Frontal cortex (tissue), 4 donors: ENCODE measurements around the gene NCBP3. TPM values are rescaled to one million over a fixed set of nuclear protein-coding genes. Genes with fewer than 3 reads are reported as not detected.
"Not testable (repeated sequence)": the region's sequence is repeated elsewhere in the genome, so short reads cannot be mapped to it uniquely, and the experiment has no call there.

Source experiments
- DNase-seq, 2 donors: peaks; one replicate each; pipeline ENCODE4 v3.0.0; 2012; ENCODE audit warnings: low spot score in 2 of 2
- FAIRE-seq: peaks from 2 replicates; lab custom pipeline; 2012; peaks lifted over from hg19 to GRCh38; lab: Jason Lieb, UNC
- total RNA-seq: library from RNA; depleted of rRNA; stranded (reverse); fragments of >200 nt; gene quantifications from one replicate; pipeline ENCODE4 v1.2.3, GENCODE V29; 2014
- donor health status: control.
- donor health status: control.
- donor health status: control.

The NCBP3 gene
- total RNA-seq, 1 donor from 2014 or later, result 20.8 TPM

DNA sequence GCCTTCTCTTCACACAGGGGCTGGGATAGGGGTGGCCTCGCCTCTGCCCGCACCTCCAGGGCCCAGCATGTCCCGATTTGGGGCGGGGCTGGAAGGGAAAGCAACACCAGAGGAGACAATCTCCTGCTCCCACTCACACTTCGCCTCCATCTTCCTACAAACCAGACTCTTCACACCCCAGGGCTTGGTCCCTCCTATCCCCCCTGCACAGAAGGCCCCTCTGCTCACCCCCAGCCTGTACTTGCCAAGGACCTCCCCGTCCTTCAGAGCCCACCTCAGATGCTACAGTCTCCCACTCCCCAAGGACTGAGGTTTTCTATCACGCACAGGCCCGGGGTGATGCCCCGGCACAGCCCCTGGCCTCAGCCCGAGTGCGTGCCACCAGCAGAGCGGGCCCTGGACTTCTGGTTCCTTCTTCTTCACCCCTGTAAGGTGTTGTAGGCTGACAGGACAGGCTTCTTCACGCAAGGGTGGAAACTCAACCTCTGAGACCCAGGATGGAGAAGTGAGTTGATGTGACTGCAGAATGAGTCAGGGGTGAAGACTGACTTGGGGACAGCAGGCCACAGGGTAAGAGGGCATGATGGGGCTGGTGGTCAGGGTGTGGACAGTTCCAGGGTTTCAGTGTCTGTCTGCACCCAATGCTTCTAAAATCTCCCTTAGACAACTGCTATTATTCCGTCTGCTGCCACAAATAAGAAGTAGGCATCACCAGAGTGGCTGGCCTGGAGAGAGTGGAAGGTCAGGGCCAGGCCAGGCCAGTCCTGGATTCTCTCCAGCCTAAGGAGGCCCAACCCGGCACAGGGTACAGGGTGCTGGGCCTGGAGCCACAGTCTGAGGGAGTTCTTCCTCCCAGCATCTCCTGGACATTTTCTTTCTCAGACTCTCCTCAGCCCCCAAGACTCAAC lies 47.5 kb downstream of the NCBP3 start:
- FAIRE-seq, result no peak

DNA sequence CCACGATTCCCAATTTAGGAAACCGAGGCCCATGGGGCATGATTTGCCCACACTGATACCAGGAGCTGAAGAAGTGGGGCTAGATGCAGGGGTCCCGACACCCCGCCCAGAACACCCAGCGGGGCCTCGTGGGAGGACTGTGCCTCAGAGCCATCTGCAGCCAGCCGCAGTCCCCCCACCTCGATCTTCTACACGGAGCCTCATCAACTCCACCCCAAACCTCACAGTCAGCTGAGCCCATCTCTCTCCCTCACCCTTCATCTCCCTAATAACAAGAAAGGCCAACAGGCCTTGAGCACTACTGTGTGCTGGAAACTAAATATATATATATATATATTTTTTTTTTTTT lies 49.2 kb downstream of the NCBP3 start:
- FAIRE-seq (no peak), DNase-seq (no peak)

More for the DNA sequence above, 47.5 kb downstream of the NCBP3 start:
- no peak for DNase-seq

DNA sequence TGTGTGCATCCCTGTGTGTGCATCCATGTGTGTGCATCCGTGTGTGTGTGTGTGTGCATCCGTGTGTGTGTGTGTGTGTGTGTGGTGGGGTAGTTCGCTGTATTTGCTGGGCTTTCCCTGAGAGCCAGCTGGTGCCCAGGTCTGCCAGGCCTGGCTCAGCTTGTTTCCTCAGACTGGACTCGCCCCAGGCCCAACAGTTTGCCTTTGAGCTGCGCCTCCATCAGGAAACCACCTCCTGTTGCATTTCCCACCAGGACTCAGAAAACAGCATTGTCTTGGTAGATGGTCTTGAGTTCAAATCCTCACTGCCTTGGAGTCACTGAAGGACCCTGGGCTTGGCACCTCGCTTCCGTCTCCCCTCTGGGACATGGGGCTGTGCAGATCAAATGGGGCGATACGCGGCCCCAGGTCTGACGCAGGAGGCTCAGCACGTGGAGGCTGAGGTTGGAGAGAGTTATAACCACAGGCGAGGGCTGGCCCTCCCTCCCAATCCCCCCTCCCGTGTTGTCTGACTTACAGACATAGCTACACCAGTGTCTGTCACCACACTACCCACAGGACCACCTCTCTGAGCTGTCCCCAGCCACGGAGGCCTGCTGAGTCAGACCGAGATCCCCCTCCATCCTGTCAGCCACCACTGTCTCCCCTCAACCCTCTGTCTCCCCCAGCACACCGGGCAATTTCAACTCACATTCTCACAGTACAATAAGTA lies 49.8 kb downstream of the NCBP3 start:
- FAIRE-seq, result no peak
- no peak for DNase-seq

- no peak for FAIRE-seq
- DNase-seq, result no peak
These were observed 50.5 kb downstream of the NCBP3 start for GRCh38 chr17:3795390-3796102.

- no peak for DNase-seq
- FAIRE-seq, result no peak
These were observed 51.3 kb downstream of the NCBP3 start for GRCh38 chr17:3794557-3795389.

GRCh38 chr17:3794152-3794551 lies 51.9 kb downstream of the NCBP3 start:
- FAIRE-seq, DNase-seq: not testable (repeated sequence)

GRCh38 chr17:3793258-3793657 lies 52.8 kb downstream of the NCBP3 start:
- not testable (repeated sequence) for FAIRE-seq, DNase-seq

GRCh38 chr17:3792481-3792880 lies 53.6 kb downstream of the NCBP3 start:
- DNase-seq, result peak; percentile 54 to 58
- no peak for FAIRE-seq

DNA sequence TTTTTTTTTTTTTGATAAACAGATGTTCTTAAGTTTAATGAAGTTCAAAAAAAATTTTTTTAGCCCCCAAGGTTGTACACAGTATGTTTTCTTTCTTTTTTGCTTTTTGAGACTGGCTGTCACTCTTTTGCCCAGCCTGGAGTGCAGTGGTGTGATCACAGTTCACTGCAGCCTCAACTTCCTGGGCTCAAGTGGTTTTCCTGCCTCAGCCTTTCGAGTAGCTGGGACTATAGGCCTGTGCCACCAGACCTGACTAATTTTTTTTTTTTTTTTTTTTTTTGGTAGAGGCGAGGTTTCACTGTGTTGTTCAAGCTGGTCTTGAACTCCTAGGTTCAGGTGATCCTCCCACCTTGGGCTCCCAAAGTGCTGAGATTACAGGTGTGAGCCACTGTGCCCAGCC lies 57.8 kb downstream of the NCBP3 start:
- FAIRE-seq (no peak), DNase-seq (no peak)

- DNase-seq, FAIRE-seq: not testable (repeated sequence)
These were observed 60.7 kb downstream of the NCBP3 start for GRCh38 chr17:3785323-3785722.

- DNase-seq, result no peak
- no peak for FAIRE-seq
These were observed 63.3 kb downstream of the NCBP3 start for GRCh38 chr17:3782751-3783150.

DNA sequence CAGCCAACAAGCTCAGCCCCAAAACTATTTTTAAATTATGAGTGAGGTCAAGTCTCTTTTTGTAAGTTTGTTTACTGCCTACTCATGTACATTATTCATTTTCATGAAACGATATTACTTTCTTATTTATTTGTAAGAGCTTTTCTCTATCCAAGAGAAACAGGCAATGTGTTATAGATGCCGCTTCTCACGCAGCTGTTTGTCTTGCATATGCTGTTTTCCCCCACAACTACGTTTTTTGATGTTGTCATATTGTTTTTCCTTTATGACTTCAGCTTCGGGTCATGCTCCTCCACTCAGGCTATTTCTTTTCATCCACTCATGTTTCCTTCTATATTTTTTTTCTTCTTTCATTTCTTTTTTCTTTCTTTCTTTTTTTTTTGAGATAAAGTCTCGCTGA lies 65.1 kb downstream of the NCBP3 start:
- FAIRE-seq (no peak), DNase-seq (no peak)

GRCh38 chr17:3777366-3778120 lies 68.5 kb downstream of the NCBP3 start:
- no peak for FAIRE-seq

GRCh38 chr17:3773966-3774365 lies 72.1 kb downstream of the NCBP3 start:
- FAIRE-seq (no peak), DNase-seq (no peak)

More at GRCh38 chr17:3777366-3778120, 68.5 kb downstream of the NCBP3 start:
- DNase-seq, result no peak

- FAIRE-seq (no peak), DNase-seq (no peak)
These were observed 72.5 kb downstream of the NCBP3 start for GRCh38 chr17:3773511-3773910.

- FAIRE-seq, result no peak
- DNase-seq, result no peak
These were observed 73.3 kb downstream of the NCBP3 start for GRCh38 chr17:3772764-3773163.

DNA sequence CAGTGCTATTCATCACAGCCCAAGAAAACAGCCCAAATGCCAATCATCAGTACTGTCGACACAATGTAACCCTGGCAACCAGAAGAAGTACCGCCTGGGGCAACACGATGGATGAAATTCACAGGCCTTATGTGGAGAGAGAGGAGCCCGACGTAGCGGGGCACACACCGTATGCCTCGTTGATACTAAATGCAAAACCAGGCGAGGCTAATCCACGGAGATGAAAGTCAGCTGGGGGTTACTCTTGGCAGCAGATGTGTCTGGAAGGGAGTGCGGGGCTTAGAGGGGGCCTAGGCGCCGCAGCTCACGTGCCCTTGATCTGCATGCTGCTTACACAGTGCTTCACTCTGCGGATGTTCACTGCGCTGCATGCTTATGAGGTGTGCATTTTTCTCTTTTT lies 74.9 kb downstream of the NCBP3 start:
- DNase-seq (no peak), FAIRE-seq (no peak)

- FAIRE-seq (no peak), DNase-seq (no peak)
These were observed 75.6 kb downstream of the NCBP3 start for GRCh38 chr17:3770466-3770865.

DNA sequence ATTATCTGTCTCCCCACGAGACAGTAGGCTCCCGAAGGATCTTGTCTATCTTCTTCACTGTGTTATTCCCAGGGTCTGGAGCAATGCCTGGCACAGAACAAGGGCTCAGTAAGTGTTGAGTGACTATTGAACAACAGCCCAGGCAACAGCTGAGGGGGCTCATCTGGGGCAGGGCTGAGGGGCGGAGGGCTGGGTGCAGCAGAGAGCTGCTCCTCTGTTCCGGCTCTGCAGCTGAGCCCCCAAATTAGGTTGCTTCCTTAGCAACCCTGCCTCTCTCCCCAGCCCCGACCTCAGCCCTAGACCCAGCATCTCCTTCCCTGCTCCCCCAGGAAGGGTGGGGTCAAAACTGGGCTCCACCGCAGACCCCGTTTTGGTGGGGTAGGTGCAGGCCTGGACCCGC lies 77.3 kb downstream of the NCBP3 start:
- DNase-seq, result no peak
- no peak for FAIRE-seq
